ENCODE measurements around the gene EEF1G.

The EEF1G gene

GRCh38 chr11:62610403-62610802 is 36.7 kb upstream of the EEF1G start:
- TF ChIP-seq GATA3 (IDR thresholded peaks at IDR 0.05; ENCODE audit: low read depth, low read length) = no peak
- no peak for TF ChIP-seq GATA2 (IDR thresholded peaks at IDR 0.05; ENCODE audit: low read depth, low read length)

- TF ChIP-seq GATA3 (IDR thresholded peaks at IDR 0.05; ENCODE audit: low read depth, low read length) (no peak), GATA2 (IDR thresholded peaks at IDR 0.05; ENCODE audit: low read depth, low read length) (no peak)
Observed at GRCh38 chr11:62608776-62609175, 35.1 kb upstream of the EEF1G start.

DNA sequence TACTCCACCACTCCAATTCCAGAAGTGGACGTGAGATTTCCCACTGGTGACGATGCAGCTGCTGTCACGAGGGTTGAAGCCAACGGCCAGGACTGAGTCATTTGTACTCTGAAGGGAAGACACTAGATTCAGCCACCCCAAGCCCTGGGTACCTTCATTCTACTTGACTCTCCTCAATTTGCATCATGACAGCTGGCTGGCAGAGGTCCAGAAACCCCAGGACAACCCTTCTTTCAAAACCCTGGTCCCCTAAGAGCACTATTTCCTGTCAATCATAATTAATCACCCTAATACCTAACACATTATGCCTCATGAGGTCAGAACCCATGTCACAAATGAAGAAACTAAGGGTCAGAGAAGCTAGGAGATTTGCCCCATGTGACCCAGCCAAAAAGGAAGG is 34.0 kb upstream of the EEF1G start:
- TF ChIP-seq GATA2 (IDR thresholded peaks at IDR 0.05; ENCODE audit: low read depth, low read length) (no peak), GATA3 (IDR thresholded peaks at IDR 0.05; ENCODE audit: low read depth, low read length) (no peak)

- TF ChIP-seq GATA2 (IDR thresholded peaks at IDR 0.05; ENCODE audit: low read depth, low read length) (no peak), GATA3 (IDR thresholded peaks at IDR 0.05; ENCODE audit: low read depth, low read length) (no peak)
Observed at GRCh38 chr11:62605902-62606301, 32.2 kb upstream of the EEF1G start.

DNA sequence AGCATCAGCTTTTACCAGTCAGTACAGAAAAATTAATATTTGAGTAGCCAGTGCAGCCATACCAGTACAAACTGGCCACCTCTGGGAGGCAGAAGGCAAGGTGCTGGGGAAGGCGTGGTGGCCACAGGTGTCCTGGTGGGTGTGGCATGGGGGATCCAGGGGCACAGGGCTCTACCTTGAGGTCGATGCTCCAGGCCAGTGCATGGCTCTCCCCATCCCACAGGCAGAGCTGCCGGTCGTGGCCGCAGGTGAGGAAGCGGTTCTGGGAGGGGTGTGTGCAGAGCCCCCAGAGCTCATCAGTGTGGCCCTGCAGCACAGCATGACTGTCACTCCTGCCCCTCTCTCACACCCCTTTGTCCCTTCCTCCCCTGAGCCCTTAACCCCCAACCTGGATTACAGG is 31.8 kb upstream of the EEF1G start:
- TF ChIP-seq GATA3 (IDR thresholded peaks at IDR 0.05; ENCODE audit: low read depth, low read length) (no peak), GATA2 (IDR thresholded peaks at IDR 0.05; ENCODE audit: low read depth, low read length) (no peak)

- no peak for TF ChIP-seq GATA2 (IDR thresholded peaks at IDR 0.05; ENCODE audit: low read depth, low read length)
- TF ChIP-seq GATA3 (IDR thresholded peaks at IDR 0.05; ENCODE audit: low read depth, low read length) = no peak
Observed at GRCh38 chr11:62604460-62605120, 30.9 kb upstream of the EEF1G start.

DNA sequence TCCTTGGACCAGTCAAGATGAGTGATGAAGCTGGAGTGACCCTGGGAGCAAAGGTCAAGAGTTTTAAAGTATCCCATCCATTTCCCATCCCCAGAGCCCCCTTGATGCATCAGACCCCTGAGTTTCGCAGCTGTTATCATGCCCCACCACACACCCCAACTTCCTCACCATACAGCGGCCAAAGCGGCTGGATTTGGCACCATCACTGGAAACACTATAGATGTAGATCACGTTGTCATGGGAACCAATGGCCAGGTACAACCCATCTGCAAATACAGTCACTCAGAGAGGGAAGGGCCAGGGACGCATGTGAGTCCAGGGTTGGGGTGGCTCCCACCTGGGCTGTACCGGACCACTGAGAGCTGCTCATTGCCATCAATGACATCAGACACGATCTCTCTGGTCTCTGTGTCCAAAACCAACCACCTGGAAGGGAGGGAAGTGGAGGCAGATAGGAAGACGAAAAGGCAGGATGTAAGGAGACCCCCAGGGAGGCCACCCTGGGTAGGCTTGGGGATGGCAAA is 30.1 kb upstream of the EEF1G start:
- TF ChIP-seq GATA2 (IDR thresholded peaks at IDR 0.05; ENCODE audit: low read depth, low read length) = no peak
- TF ChIP-seq GATA3 (IDR thresholded peaks at IDR 0.05; ENCODE audit: low read depth, low read length) = no peak

DNA sequence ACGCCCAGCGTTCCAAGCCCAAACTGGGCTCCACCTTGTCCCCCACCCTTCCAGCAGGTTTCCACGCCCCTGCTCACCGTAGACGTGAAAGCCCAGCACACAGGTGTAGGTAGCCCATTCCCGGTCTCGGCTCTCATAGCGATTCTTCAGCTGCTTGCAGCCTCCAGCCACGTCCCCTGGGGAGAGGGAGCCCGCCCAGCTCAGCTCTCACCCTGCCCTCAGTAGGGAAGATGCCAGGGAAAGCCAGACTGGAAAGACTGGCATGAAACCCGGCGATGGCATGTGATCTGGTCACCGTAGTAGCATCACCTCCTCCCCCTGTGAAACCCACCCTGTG is 29.3 kb upstream of the EEF1G start:
- TF ChIP-seq GATA2 (IDR thresholded peaks at IDR 0.05; ENCODE audit: low read depth, low read length) = no peak
- TF ChIP-seq GATA3 (IDR thresholded peaks at IDR 0.05; ENCODE audit: low read depth, low read length) = no peak

DNA sequence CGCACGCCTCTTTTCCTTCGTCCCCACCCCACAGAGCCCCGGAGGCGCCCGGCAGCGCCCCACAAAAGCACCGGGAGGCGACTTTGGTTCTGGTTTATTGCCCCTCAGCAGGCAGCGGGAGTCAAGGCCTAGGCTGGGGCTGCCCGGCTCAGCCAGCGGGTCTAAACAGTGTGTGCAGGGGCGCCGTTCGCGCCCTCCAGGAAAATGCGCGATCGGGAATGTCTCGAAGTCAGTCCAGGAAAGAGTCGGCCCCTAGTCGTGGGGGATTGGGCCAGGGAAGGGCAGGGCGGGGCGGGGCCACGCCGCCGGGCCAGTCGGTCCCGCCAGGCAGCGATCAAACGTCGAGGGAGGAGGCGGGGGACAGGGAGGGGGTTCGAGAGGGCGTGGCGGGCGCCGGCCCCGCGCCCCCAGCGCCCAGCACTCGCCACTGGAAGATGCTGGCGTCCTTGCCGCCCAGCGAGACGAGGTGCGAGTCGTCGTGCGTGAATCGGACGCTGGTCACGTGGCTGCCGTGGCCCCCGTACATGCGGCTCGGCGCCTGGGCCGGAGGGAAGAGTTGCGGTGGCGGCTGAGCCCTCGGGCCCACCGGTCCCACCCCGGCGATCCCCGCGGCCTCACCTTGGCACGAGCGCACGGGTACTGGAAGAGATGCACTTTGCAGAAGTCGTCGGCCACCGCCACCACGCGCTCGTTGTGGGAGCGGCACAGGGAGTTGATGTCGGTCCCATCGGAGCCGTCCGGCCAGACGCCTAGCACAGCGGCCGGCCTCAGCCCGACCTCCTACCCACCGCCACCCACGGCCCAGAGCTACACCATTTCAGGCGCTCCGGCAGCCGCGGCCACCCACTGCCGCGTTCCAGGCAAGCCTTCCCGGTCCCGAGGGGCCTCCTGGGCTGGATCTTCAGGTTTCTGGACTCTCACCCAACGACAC is 28.7 kb upstream of the EEF1G start:
- no peak for TF ChIP-seq GATA3 (IDR thresholded peaks at IDR 0.05; ENCODE audit: low read depth, low read length)
- no peak for TF ChIP-seq GATA2 (IDR thresholded peaks at IDR 0.05; ENCODE audit: low read depth, low read length)

DNA sequence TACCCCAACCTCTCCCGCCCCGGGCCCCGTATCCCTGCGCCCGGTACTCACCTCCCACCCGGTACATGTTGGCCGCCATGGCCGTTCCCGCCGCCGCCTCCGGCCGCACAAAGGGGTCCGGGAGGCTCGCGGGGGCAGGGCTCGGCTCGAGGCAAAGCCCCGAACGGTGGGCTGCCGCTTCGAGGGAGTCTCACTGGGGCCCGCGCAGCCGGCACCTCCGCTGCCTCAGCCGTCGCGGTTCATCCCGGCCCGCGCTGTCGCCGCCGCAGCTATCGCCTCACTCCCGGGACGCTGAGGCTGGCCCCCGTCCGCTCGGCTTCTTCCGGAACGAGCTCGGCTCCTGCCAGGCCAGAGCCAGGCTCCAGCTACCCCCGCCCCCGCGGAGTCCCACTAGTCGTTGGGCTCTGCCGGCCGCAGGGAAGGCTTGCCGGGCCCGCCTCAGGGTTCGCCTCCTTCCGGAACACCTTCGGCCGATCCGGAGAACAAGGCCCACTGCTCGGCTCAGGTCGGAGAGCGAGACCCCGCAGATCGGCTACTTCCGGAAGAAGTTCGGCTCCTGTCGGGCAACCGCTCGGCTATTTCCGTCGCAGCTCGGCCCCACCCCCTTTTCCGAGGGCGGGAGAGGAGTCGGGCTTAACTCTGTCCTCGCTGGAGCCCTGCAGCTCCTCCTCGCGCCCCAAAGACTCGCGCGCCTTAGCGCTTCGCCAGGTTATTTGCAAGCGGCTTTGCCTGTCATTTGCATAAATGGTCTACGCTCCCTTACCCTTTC is 27.9 kb upstream of the EEF1G start, which contains the start of gene MTA2:
TSS of gene MTA2 (minus strand) at position 494 of the 769 bp plus-strand sequence. CDS start at position 79, 415 bp downstream.
- TF ChIP-seq GATA2 (IDR thresholded peaks at IDR 0.05; ENCODE audit: low read depth, low read length) (no peak), GATA3 (IDR thresholded peaks at IDR 0.05; ENCODE audit: low read depth, low read length) (no peak)

DNA sequence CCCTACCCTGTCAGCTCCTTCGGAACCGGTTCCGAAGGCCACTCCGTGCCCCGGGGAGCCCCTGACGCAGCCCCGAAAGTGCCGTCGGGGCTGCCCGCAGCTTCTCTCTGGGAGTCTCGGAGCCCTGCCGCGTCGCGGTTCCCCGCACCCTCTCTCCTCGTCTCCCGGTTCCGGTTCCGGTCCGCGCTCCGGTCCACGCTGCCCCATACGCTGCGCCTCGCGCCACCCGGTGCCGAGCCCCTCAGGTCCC is 27.4 kb upstream of the EEF1G start:
- TF ChIP-seq GATA2 (IDR thresholded peaks at IDR 0.05; ENCODE audit: low read depth, low read length) = no peak
- no peak for TF ChIP-seq GATA3 (IDR thresholded peaks at IDR 0.05; ENCODE audit: low read depth, low read length)

GRCh38 chr11:62600367-62601121 is 26.9 kb upstream of the EEF1G start:
- no peak for TF ChIP-seq GATA3 (IDR thresholded peaks at IDR 0.05; ENCODE audit: low read depth, low read length)
- no peak for TF ChIP-seq GATA2 (IDR thresholded peaks at IDR 0.05; ENCODE audit: low read depth, low read length)

GRCh38 chr11:62599901-62600300 is 26.2 kb upstream of the EEF1G start:
- TF ChIP-seq GATA3 (IDR thresholded peaks at IDR 0.05; ENCODE audit: low read depth, low read length) (no peak), GATA2 (IDR thresholded peaks at IDR 0.05; ENCODE audit: low read depth, low read length) (no peak)

Measured in SH-SY5Y (cell line).